CD4-positive, alpha-beta T cell treated with Interleukin-4 for 4 hours (primary cell): Measurements from ENCODE around the gene HEBP1.
A peak's percentile ranks its signal among the peaks of the same experiment; 100 is the strongest.

Source experiments
- DNase-seq: peaks from one replicate; pipeline ENCODE4 v3.0.0-alpha.2; 2020

Gene HEBP1

GRCh38 chr12:13023811-13024530 lies 23.9 kb upstream of the HEBP1 start:
- no peak for DNase-seq

GRCh38 chr12:13022851-13023271 lies 22.8 kb upstream of the HEBP1 start:
- DNase-seq = no peak

GRCh38 chr12:13011098-13011497 lies 11.0 kb upstream of the HEBP1 start:
- DNase-seq = no peak

GRCh38 chr12:13008741-13009380 lies 8.8 kb upstream of the HEBP1 start:
- no peak for DNase-seq

- DNase-seq = no peak
Measured at GRCh38 chr12:13007496-13008233, 7.6 kb upstream of the HEBP1 start.

- no peak for DNase-seq
Measured at GRCh38 chr12:13005649-13006048, 5.6 kb upstream of the HEBP1 start.

GRCh38 chr12:13004986-13005385 lies 4.9 kb upstream of the HEBP1 start:
- DNase-seq = no peak

GRCh38 chr12:13004361-13004760 lies 4.3 kb upstream of the HEBP1 start:
- DNase-seq = no peak

GRCh38 chr12:13002301-13003097 lies 2.4 kb upstream of the HEBP1 start:
- no peak for DNase-seq

- no peak for DNase-seq
Measured at GRCh38 chr12:13001775-13002040, 1.6 kb upstream of the HEBP1 start.

GRCh38 chr12:13000925-13001774 lies 1.1 kb upstream of the HEBP1 start:
- DNase-seq = peak; percentile 23

- no peak for DNase-seq
Measured at GRCh38 chr12:13000616-13000924, 505 bp upstream of the HEBP1 start.

GRCh38 chr12:12999271-12999958 lies 650 bp downstream of the HEBP1 start:
- no peak for DNase-seq

- no peak for DNase-seq
Measured at GRCh38 chr12:12998248-12998647, 1.8 kb downstream of the HEBP1 start.

- no peak for DNase-seq
Measured at GRCh38 chr12:12997734-12998133, 2.3 kb downstream of the HEBP1 start.

- DNase-seq = no peak
Measured at GRCh38 chr12:12997156-12997555, 2.9 kb downstream of the HEBP1 start.

GRCh38 chr12:12996209-12996608 lies 3.9 kb downstream of the HEBP1 start:
- no peak for DNase-seq

- DNase-seq = no peak
Measured at GRCh38 chr12:12995088-12995487, 5.0 kb downstream of the HEBP1 start.

- no peak for DNase-seq
Measured at GRCh38 chr12:12993367-12993766, 6.7 kb downstream of the HEBP1 start.

- DNase-seq = no peak
Measured at GRCh38 chr12:12992418-12993130, 7.5 kb downstream of the HEBP1 start.
